RWPE2 (cell line): ENCODE results near the gene UGT2B7.

ENCODE experiments used
- ATAC-seq: fragments of 200-7000 bp; cut with Tn5 transposase; 3 replicates; pipeline ENCODE4 v1.9.1; 2021; ENCODE audit warnings: low read depth
- DNase-seq: peaks from one replicate; pipeline ENCODE4 v3.0.0-alpha.2; 2020; ENCODE audit warnings: low spot score
- H3K27ac ChIP-seq: fragments of 450-650 bp; 2 replicates; pipeline ENCODE4 v1.5.1; 2017; ENCODE audit warnings: mild to moderate bottlenecking; ENCODE audit not compliant: poor library complexity, severe bottlenecking
- H3K27me3 ChIP-seq: fragments of 250-450 bp; sonication (Bioruptor Pico); 2 replicates; pipeline ENCODE4 v1.5.1; 2021; ENCODE audit warnings: mild to moderate bottlenecking, moderate library complexity; ENCODE audit not compliant: insufficient read depth, poor library complexity, severe bottlenecking
- H3K36me3 ChIP-seq: fragments of 250-450 bp; sonication (Bioruptor Pico); 2 replicates; pipeline ENCODE4 v1.5.1; 2020; ENCODE audit warnings: low read depth, mild to moderate bottlenecking, moderate library complexity
- H3K4me1 ChIP-seq: fragments of 250-450 bp; sonication (Bioruptor Pico); 2 replicates; pipeline ENCODE4 v1.5.1; 2021; ENCODE audit warnings: mild to moderate bottlenecking, moderate library complexity; ENCODE audit not compliant: insufficient read depth, poor library complexity, severe bottlenecking
- H3K4me3 ChIP-seq: fragments of 250-450 bp; sonication (Bioruptor Pico); 2 replicates; pipeline ENCODE4 v1.5.1; 2021; ENCODE audit warnings: mild to moderate bottlenecking, moderate library complexity; ENCODE audit not compliant: severe bottlenecking
- H3K9me3 ChIP-seq: fragments of 250-450 bp; sonication (Bioruptor Pico); 2 replicates; pipeline ENCODE4 v1.5.1; 2021; ENCODE audit warnings: mild to moderate bottlenecking, moderate library complexity; ENCODE audit not compliant: severe bottlenecking
- CTCF ChIP-seq: fragments of 450-650 bp; IDR thresholded peaks from one replicate; pipeline ENCODE4 v1.5.1; 2017; ENCODE audit warnings: mild to moderate bottlenecking, moderate library complexity; ENCODE audit not compliant: poor library complexity, severe bottlenecking

The UGT2B7 gene

GRCh38 chr4:69070590-69070989, 25.7 kb upstream of the UGT2B7 start:
- TF ChIP-seq CTCF = no peak
- Histone ChIP-seq H3K4me3 (no peak overlapping the region), H3K36me3 (no peaks in the 10 kb centered on the region), H3K4me1 (no peaks in the 10 kb centered on the region), H3K27me3 (no peaks in the 10 kb centered on the region), H3K27ac (no peak overlapping the region), H3K9me3 (no peaks in the 10 kb centered on the region)
- ATAC-seq (no peak), DNase-seq (no peak)

- H3K4me1 ChIP-seq = no peaks in the 10 kb centered on the region
- H3K36me3 ChIP-seq = no peaks in the 10 kb centered on the region
- TF ChIP-seq CTCF = no peak
- H3K9me3 ChIP-seq = no peaks in the 10 kb centered on the region
- H3K27me3 ChIP-seq = no peaks in the 10 kb centered on the region
- ATAC-seq = no peak
- H3K27ac ChIP-seq = no peak overlapping the region
- DNase-seq = no peak
- H3K4me3 ChIP-seq = no peak overlapping the region
Observed at GRCh38 chr4:69071286-69071685, 25.0 kb upstream of the UGT2B7 start.

- no peak for TF ChIP-seq CTCF
- Histone ChIP-seq H3K9me3 (no peaks in the 10 kb centered on the region), H3K27me3 (no peaks in the 10 kb centered on the region), H3K27ac (no peak overlapping the region), H3K36me3 (no peaks in the 10 kb centered on the region), H3K4me1 (no peaks in the 10 kb centered on the region), H3K4me3 (no peak overlapping the region)
- no peak for ATAC-seq
- DNase-seq = no peak
Observed at GRCh38 chr4:69073375-69073774, 22.9 kb upstream of the UGT2B7 start.

- Histone ChIP-seq H3K4me3 (no peak overlapping the region), H3K27me3 (no peaks in the 10 kb centered on the region), H3K27ac (no peak overlapping the region), H3K4me1 (no peaks in the 10 kb centered on the region), H3K36me3 (no peaks in the 10 kb centered on the region), H3K9me3 (no peaks in the 10 kb centered on the region)
- no peak for DNase-seq
- TF ChIP-seq CTCF = no peak
- ATAC-seq = no peak
Observed at GRCh38 chr4:69075061-69075792, 21.0 kb upstream of the UGT2B7 start.

- TF ChIP-seq CTCF = no peak
- no peaks in the 10 kb centered on the region for H3K9me3 ChIP-seq
- no peaks in the 10 kb centered on the region for H3K4me1 ChIP-seq
- no peaks in the 10 kb centered on the region for H3K27me3 ChIP-seq
- H3K4me3 ChIP-seq = no peak overlapping the region
- no peak overlapping the region for H3K27ac ChIP-seq
- H3K36me3 ChIP-seq = no peaks in the 10 kb centered on the region
- ATAC-seq (no peak), DNase-seq (no peak)
Observed at GRCh38 chr4:69078852-69079251, 17.4 kb upstream of the UGT2B7 start.
